Muscle layer of colon (tissue), 2 donors: ENCODE measurements around the gene RBL2.

Experiments used
- H3K27ac ChIP-seq: one replicate; pipeline ENCODE4 v1.7.0; 2013; ENCODE audit warnings: low read depth, mild to moderate bottlenecking, low read length, moderate library complexity
- H3K27me3 ChIP-seq, 2 donors: one replicate each; pipeline ENCODE4 v1.7.0; 2013; ENCODE audit warnings: low read length in 2 of 2, mild to moderate bottlenecking in 2 of 2; ENCODE audit not compliant: insufficient read depth in 2 of 2, control insufficient read depth in 1 of 2
- H3K36me3 ChIP-seq: one replicate; pipeline ENCODE4 v1.7.0; 2013; ENCODE audit warnings: mild to moderate bottlenecking, low read length; ENCODE audit not compliant: insufficient read depth
- H3K4me1 ChIP-seq: one replicate; pipeline ENCODE4 v1.7.0; 2013; ENCODE audit warnings: mild to moderate bottlenecking, low read length; ENCODE audit not compliant: insufficient read depth
- H3K4me3 ChIP-seq, 2 donors: one replicate each; pipeline ENCODE4 v1.7.0; 2013; ENCODE audit warnings: low read length in 2 of 2, low read depth in 1 of 2, mild to moderate bottlenecking in 1 of 2, moderate library complexity in 1 of 2
- H3K9ac ChIP-seq: one replicate; pipeline ENCODE4 v1.7.0; 2013; ENCODE audit warnings: low read length
- H3K9me3 ChIP-seq: one replicate; pipeline ENCODE4 v1.7.0; 2013; ENCODE audit warnings: mild to moderate bottlenecking, low read length
- donor health status: abdominal sarcoma.
- donor health status: Adenocarcinoma of cecum.

The RBL2 gene

GRCh38 chr16:53456625-53457024 lies 22.4 kb downstream of the RBL2 start:
- H3K36me3 ChIP-seq = peaks cover 56% of the 10 kb centered on the region
- H3K27me3 ChIP-seq = no peaks in the 10 kb centered on the region

GRCh38 chr16:53457670-53458069 lies 23.4 kb downstream of the RBL2 start:
- Histone ChIP-seq H3K4me1 (no peaks in the 10 kb centered on the region), H3K27ac (no peak overlapping the region), H3K9ac (no peak overlapping the region), H3K36me3 (peaks cover 54% of the 10 kb centered on the region), H3K9me3 (no peaks in the 10 kb centered on the region), H3K27me3 (no peaks in the 10 kb centered on the region), H3K4me3 (no peak overlapping the region)

More at GRCh38 chr16:53456625-53457024, 22.4 kb downstream of the RBL2 start:
- Histone ChIP-seq H3K27ac (no peak overlapping the region), H3K9ac (no peak overlapping the region), H3K4me3 (no peak overlapping the region), H3K9me3 (no peaks in the 10 kb centered on the region), H3K4me1 (no peaks in the 10 kb centered on the region)

- Histone ChIP-seq H3K27ac (no peak overlapping the region), H3K4me3 (no peak overlapping the region), H3K36me3 (peaks cover 49% of the 10 kb centered on the region), H3K27me3 (no peaks in the 10 kb centered on the region), H3K4me1 (no peaks in the 10 kb centered on the region), H3K9me3 (no peaks in the 10 kb centered on the region), H3K9ac (no peak overlapping the region)
Measured at GRCh38 chr16:53458635-53459034, 24.4 kb downstream of the RBL2 start.

DNA sequence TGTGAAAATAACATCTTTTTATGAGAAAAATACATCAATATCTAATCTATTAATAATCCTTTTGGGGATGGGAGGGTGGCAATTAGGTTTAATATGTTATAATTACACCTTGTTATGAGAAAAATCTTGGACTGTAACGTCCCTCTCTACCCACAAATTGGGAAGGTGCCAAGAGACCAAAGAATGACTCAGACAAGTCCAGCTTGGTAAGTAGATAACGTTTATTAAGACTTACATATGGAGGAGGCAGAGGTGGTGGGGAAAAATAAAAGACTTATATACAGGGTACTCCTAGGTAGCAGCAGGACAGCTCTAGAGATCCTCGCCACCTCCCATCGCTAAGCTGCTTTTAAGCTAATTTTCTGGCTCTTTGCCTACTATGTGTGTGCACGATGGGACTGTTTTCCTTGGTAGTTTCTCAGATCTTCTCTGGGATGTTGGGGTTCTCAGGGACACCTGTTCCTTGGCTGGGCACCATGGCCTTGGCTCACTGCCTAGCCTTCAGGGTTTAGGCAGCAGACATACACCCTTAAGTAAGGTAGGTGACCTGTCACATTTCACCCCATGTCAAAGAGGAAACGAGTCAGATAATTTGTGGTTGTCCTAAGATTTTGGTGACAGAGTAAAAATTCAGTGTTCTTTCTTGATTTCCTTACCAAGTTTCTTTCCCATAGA lies 31.5 kb downstream of the RBL2 start:
- H3K4me1 ChIP-seq = no peaks in the 10 kb centered on the region

DNA sequence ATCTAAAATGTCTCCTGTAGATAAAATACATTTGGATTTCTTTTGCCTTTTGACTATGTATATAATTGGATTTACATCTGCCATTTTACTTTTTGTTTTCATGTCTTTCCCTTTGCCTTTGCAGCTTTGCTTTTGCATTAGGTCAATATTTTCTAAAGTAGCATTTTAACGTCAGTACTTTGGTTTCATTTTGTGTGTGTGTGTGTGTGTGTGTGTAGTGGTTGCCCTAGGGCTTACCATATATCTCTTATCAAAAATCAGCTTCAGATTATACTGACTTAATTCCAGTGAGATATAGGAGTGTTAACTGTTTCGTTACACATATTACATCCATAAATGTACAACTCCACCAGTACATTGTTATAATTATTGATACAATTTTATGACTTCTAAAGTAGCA lies 42.6 kb downstream of the RBL2 start:
- Histone ChIP-seq H3K27ac (no peak overlapping the region), H3K9me3 (no peaks in the 10 kb centered on the region), H3K9ac (no peak overlapping the region), H3K4me1 (no peaks in the 10 kb centered on the region), H3K36me3 (peaks cover 53% of the 10 kb centered on the region), H3K4me3 (no peak overlapping the region), H3K27me3 (no peaks in the 10 kb centered on the region)

More for the DNA sequence above, 31.5 kb downstream of the RBL2 start:
- Histone ChIP-seq H3K36me3 (peaks cover 11% of the 10 kb centered on the region), H3K9me3 (no peaks in the 10 kb centered on the region), H3K4me3 (no peak overlapping the region), H3K27ac (no peak overlapping the region), H3K27me3 (no peaks in the 10 kb centered on the region), H3K9ac (no peak overlapping the region)

GRCh38 chr16:53478965-53479364 lies 44.7 kb downstream of the RBL2 start:
- H3K27me3 ChIP-seq = no peaks in the 10 kb centered on the region
- no peak overlapping the region for H3K9ac ChIP-seq
- no peaks in the 10 kb centered on the region for H3K9me3 ChIP-seq
- no peak overlapping the region for H3K4me3 ChIP-seq
- H3K27ac ChIP-seq = no peak overlapping the region
- H3K4me1 ChIP-seq = no peaks in the 10 kb centered on the region
- peaks cover 65% of the 10 kb centered on the region for H3K36me3 ChIP-seq

DNA sequence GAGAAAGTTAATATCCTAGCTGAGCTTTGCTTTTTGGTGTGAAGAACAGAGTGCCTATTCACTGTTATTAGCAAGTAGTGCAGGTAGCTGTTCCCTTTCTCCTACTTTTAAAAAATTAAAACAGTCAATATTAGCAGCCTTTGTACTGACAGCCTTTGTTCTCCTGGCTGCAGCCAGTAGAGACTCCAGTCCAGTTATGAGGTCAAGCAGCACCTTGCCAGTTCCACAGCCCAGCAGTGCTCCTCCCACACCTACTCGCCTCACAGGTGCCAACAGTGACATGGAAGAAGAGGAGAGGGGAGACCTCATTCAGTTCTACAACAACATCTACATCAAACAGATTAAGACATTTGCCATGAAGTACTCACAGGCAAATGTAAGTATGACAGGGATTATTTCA lies 46.1 kb downstream of the RBL2 start:
- Histone ChIP-seq H3K9ac (no peak overlapping the region), H3K27ac (no peak overlapping the region), H3K4me3 (no peak overlapping the region), H3K27me3 (no peaks in the 10 kb centered on the region), H3K36me3 (peaks cover 72% of the 10 kb centered on the region), H3K4me1 (no peaks in the 10 kb centered on the region), H3K9me3 (no peaks in the 10 kb centered on the region)

- no peaks in the 10 kb centered on the region for H3K27me3 ChIP-seq
- H3K27ac ChIP-seq = no peak overlapping the region
- H3K9me3 ChIP-seq = no peaks in the 10 kb centered on the region
- H3K9ac ChIP-seq = no peak overlapping the region
- no peak overlapping the region for H3K4me3 ChIP-seq
- H3K4me1 ChIP-seq = no peaks in the 10 kb centered on the region
- peaks cover 75% of the 10 kb centered on the region for H3K36me3 ChIP-seq
Measured at GRCh38 chr16:53482123-53482522, 47.9 kb downstream of the RBL2 start.

GRCh38 chr16:53484542-53484941 lies 50.3 kb downstream of the RBL2 start:
- Histone ChIP-seq H3K9ac (no peak overlapping the region), H3K27ac (no peak overlapping the region), H3K27me3 (no peaks in the 10 kb centered on the region), H3K36me3 (peaks cover 62% of the 10 kb centered on the region), H3K4me1 (no peaks in the 10 kb centered on the region), H3K4me3 (no peak overlapping the region), H3K9me3 (no peaks in the 10 kb centered on the region)

GRCh38 chr16:53486230-53486629 lies 52.0 kb downstream of the RBL2 start:
- H3K9ac ChIP-seq = no peak overlapping the region
- no peak overlapping the region for H3K4me3 ChIP-seq
- peaks cover 55% of the 10 kb centered on the region for H3K36me3 ChIP-seq
- no peaks in the 10 kb centered on the region for H3K9me3 ChIP-seq
- H3K4me1 ChIP-seq = no peaks in the 10 kb centered on the region
- H3K27ac ChIP-seq = no peak overlapping the region
- no peaks in the 10 kb centered on the region for H3K27me3 ChIP-seq

GRCh38 chr16:53489755-53490154 lies 55.5 kb downstream of the RBL2 start:
- Histone ChIP-seq H3K27ac (no peak overlapping the region), H3K9me3 (no peaks in the 10 kb centered on the region), H3K9ac (no peak overlapping the region), H3K27me3 (no peaks in the 10 kb centered on the region), H3K4me3 (no peak overlapping the region), H3K4me1 (no peaks in the 10 kb centered on the region), H3K36me3 (peaks cover 58% of the 10 kb centered on the region)

- H3K27ac ChIP-seq = no peak overlapping the region
- H3K27me3 ChIP-seq = no peaks in the 10 kb centered on the region
- no peaks in the 10 kb centered on the region for H3K9me3 ChIP-seq
- H3K4me1 ChIP-seq = no peaks in the 10 kb centered on the region
- peaks cover 70% of the 10 kb centered on the region for H3K36me3 ChIP-seq
- H3K9ac ChIP-seq = no peak overlapping the region
- H3K4me3 ChIP-seq = no peak overlapping the region
Measured at GRCh38 chr16:53492503-53492902, 58.2 kb downstream of the RBL2 start.
